SK-N-SH (cell line): ENCODE data around the gene USF3. TPM values are rescaled to one million over a fixed set of nuclear protein-coding genes. Genes with fewer than 3 reads are reported as not detected.

Source experiments
- CTCF ChIA-PET: fragments of 300-600, 350-600 bp; formaldehyde crosslinking; extraction: SDS; loops from one replicate; lab custom pipeline; 2021; lab: Yijun Ruan, JAX
- POLR2A ChIA-PET: fragments of 350-600 bp; sonication (Branson Sonifier 250); formaldehyde crosslinking; extraction: SDS; loops from one replicate; lab custom pipeline; 2020; ENCODE audit warnings: antibody characterized with exemption, inconsistent platforms; lab: Yijun Ruan, JAX
- DNase-seq: peaks from one replicate; pipeline ENCODE4 v3.0.0; 2012
- H2AFZ ChIP-seq: fragments of 200-600 bp; sonication (generic); 2 replicates; pipeline ENCODE4 v1.8.1; 2016; ENCODE audit warnings: antibody characterized with exemption, mild to moderate bottlenecking, low read depth
- H3F3A ChIP-seq: fragments of 200-600 bp; sonication (generic); replicated peaks from 2 replicates; pipeline ENCODE3; 2016; ENCODE audit warnings: antibody characterized with exemption, mild to moderate bottlenecking; ENCODE audit not compliant: insufficient read depth
- H3K27ac ChIP-seq, 2 experiments: fragments of 200-500 bp in 1 of 2; fragments of 200-600 bp in 1 of 2; sonication (Bioruptor generic) in 1 of 2; sonication (generic), shearing (Covaris generic) in 1 of 2; 2 replicates each; pipeline versions ENCODE4 v1.5.1 to v1.6.1; 2014 to 2016; ENCODE audit warnings: low read depth in 2 of 2, inconsistent platforms in 1 of 2, low read length in 1 of 2, mild to moderate bottlenecking in 1 of 2, mixed read lengths in 1 of 2
- H3K27me3 ChIP-seq: fragments of 200-600 bp; sonication (generic), shearing (Covaris generic); 2 replicates; pipeline ENCODE4 v1.6.1; 2016; ENCODE audit warnings: mixed run types; ENCODE audit not compliant: insufficient read depth
- H3K36me3 ChIP-seq, 2 experiments: fragments of 200-500 bp in 1 of 2; fragments of 200-600 bp in 1 of 2; sonication (Bioruptor generic) in 1 of 2; sonication (generic) in 1 of 2; replicated peaks in 1 of 2; 2 replicates each; pipeline versions ENCODE3 to v1.5.1; 2014 to 2016; ENCODE audit warnings: low read length in 1 of 2, mild to moderate bottlenecking in 1 of 2; ENCODE audit not compliant: insufficient read depth in 2 of 2, control insufficient read depth in 1 of 2
- H3K4me1 ChIP-seq, 2 experiments: fragments of 200-500 bp in 1 of 2; fragments of 200-600 bp in 1 of 2; sonication (Bioruptor generic) in 1 of 2; sonication (generic), shearing (Covaris generic) in 1 of 2; 2 replicates each; pipeline versions ENCODE4 v1.5.1 to v1.6.1; 2014 to 2016; ENCODE audit warnings: low read depth in 1 of 2, low read length in 1 of 2, mixed run types in 1 of 2; ENCODE audit not compliant: insufficient read depth in 2 of 2, control insufficient read depth in 1 of 2
- H3K4me2 ChIP-seq: fragments of 200-600 bp; sonication (generic), shearing (Covaris generic); 2 replicates; pipeline ENCODE4 v1.6.1; 2017; ENCODE audit warnings: mixed run types
- H3K4me3 ChIP-seq, 2 experiments: fragments of 200-500 bp in 1 of 2; fragments of 200-600 bp in 1 of 2; sonication (Bioruptor generic) in 1 of 2; sonication (generic), shearing (Covaris generic) in 1 of 2; 2 replicates each; pipeline versions ENCODE4 v1.5.1 to v1.8.1; 2014 to 2016; ENCODE audit warnings: low read depth in 2 of 2, inconsistent platforms in 1 of 2, low read length in 1 of 2, mild to moderate bottlenecking in 1 of 2, mixed read lengths in 1 of 2, moderate library complexity in 1 of 2
- H3K79me2 ChIP-seq: fragments of 200-600 bp; sonication (generic); 2 replicates; pipeline ENCODE4 v1.8.1; 2017; ENCODE audit warnings: mild to moderate bottlenecking; ENCODE audit not compliant: insufficient read depth
- H3K9ac ChIP-seq: fragments of 200-600 bp; sonication (generic); 2 replicates; pipeline ENCODE4 v1.6.1; 2017; ENCODE audit warnings: mixed run types
- H3K9me2 ChIP-seq: fragments of 200-600 bp; sonication (generic); 2 replicates; pipeline ENCODE4 v1.6.1; 2017; ENCODE audit warnings: mixed run types
- H3K9me3 ChIP-seq: fragments of 200-600 bp; sonication (generic); 2 replicates; pipeline ENCODE4 v1.6.1; 2017; ENCODE audit warnings: mixed run types, mild to moderate bottlenecking, moderate library complexity
- H4K20me1 ChIP-seq: fragments of 200-600 bp; sonication (generic); 2 replicates; pipeline ENCODE4 v1.6.1; 2017; ENCODE audit warnings: mild to moderate bottlenecking, mixed run types; ENCODE audit not compliant: insufficient read depth
- EP300 ChIP-seq, 2 experiments: IDR thresholded peaks; 2 replicates each; pipeline versions ENCODE4 v1.4.0 to v1.6.1; 2012; ENCODE audit warnings: borderline replicate concordance in 1 of 2, low read depth in 1 of 2, low read length in 1 of 2
- FOSL2 ChIP-seq: IDR thresholded peaks from 2 replicates; pipeline ENCODE4 v1.4.0; 2012; ENCODE audit warnings: low read depth, mild to moderate bottlenecking, moderate library complexity, borderline replicate concordance
- FOXJ3 ChIP-seq: sonication (generic); formaldehyde crosslinking; IDR thresholded peaks from 2 replicates; pipeline ENCODE4 v1.5.1; 2020; ENCODE audit warnings: mild to moderate bottlenecking, missing genetic modification reagents
- GATA2 ChIP-seq: sonication (generic); formaldehyde crosslinking; IDR thresholded peaks from 2 replicates; pipeline ENCODE4 v1.5.0; 2020; ENCODE audit warnings: mild to moderate bottlenecking, missing genetic modification reagents
- NFIC ChIP-seq: IDR thresholded peaks from 2 replicates; pipeline ENCODE4 v1.4.0; 2012; ENCODE audit warnings: borderline replicate concordance
- NRF1 ChIP-seq: IDR thresholded peaks from 2 replicates; pipeline ENCODE4 v1.6.1; 2012; ENCODE audit warnings: low read depth, mild to moderate bottlenecking, low read length
- POLR2AphosphoS5 ChIP-seq: IDR thresholded peaks from 2 replicates; pipeline ENCODE4 v1.6.1; 2012; ENCODE audit warnings: low read depth, low read length
- RCOR1 ChIP-seq: fragments of 150-350 bp; IDR thresholded peaks from 2 replicates; pipeline ENCODE4 v1.6.1; 2017; ENCODE audit warnings: antibody characterized with exemption, low read length
- REST ChIP-seq: IDR thresholded peaks from 2 replicates; pipeline ENCODE4 v1.6.1; 2012; ENCODE audit warnings: mild to moderate bottlenecking, low read depth, low read length, moderate library complexity
- RFX5 ChIP-seq: IDR thresholded peaks from 2 replicates; pipeline ENCODE4 v1.6.1; 2012; ENCODE audit warnings: mild to moderate bottlenecking, improper control_type of control experiment, low read length
- TCF12 ChIP-seq: IDR thresholded peaks from 2 replicates; pipeline ENCODE4 v1.4.0; 2012
- USF1 ChIP-seq: IDR thresholded peaks from 2 replicates; pipeline ENCODE4 v1.4.0; 2012; ENCODE audit warnings: low read depth, borderline replicate concordance
- WGBS: methylation state at CpG from one replicate; pipeline ENCODE4 v1.1.6; 2017; ENCODE audit warnings: low lambda C conversion rate; 5-methylcytosine and 5-hydroxymethylcytosine counted together
- polyA plus RNA-seq, 3 experiments: library from polyadenylated mRNA; depleted of rRNA; stranded (reverse); fragments of >200 nt; gene quantifications; 2 replicates each; pipeline ENCODE4 v1.2.3, GENCODE V29; 2012
- TF ChIP-seq, protein P1 (sequence below): fragments of 200-600 bp; sonication (generic); IDR thresholded peaks from 2 replicates; pipeline ENCODE4 v1.6.1; 2017; ENCODE audit warnings: antibody characterized with exemption, mild to moderate bottlenecking, moderate library complexity

Gene USF3
- polyA plus RNA-seq, 1 of the 3 experiments (the other 2 are of a cell fraction) = 3.1 TPM

GRCh38 chr3:113730550-113730949 lies 34.1 kb upstream of the USF3 start (continued):
- TF ChIP-seq GATA2 = no peak

- TF ChIP-seq POLR2AphosphoS5 = no peak
- no peak for TF ChIP-seq USF1
- no peak for TF ChIP-seq GATA2
- TF ChIP-seq NFIC = no peak
- TF ChIP-seq REST = no peak
- TF ChIP-seq, all 33 proteins: peak for 0
- no peak for DNase-seq
- CTCF ChIA-PET = interaction anchor here (1.8 to 2.4 kb wide), 2 partner anchors 7 to 17 kb away, joined by 10 to 12 read pairs; partner anchors contain the start of gene NAA50
- Histone ChIP-seq H3K9ac (no peak overlapping the region), H3K4me1 (no peaks in the 10 kb centered on the region; a peak in 1 of 4 replicates), H4K20me1 (peaks cover 48% of the 10 kb centered on the region), H3K27ac (no peak overlapping the region), H3K27me3 (no peaks in the 10 kb centered on the region), H3K9me2 (no peaks in the 10 kb centered on the region), H3K79me2 (peaks cover 100% of the 10 kb centered on the region), H3K4me2 (no peak overlapping the region), H2AFZ (no peak overlapping the region), H3K36me3 (peaks cover 4 to 34% of the 10 kb centered on the region in 2 experiments), H3K4me3 (no peak overlapping the region), H3K9me3 (no peaks in the 10 kb centered on the region), H3F3A (no peaks in the 10 kb centered on the region)
- 97% methylated on average over 2 of the region's 2 CpGs for WGBS
- POLR2A ChIA-PET = no interaction called here
These were observed 32.2 kb upstream of the USF3 start for GRCh38 chr3:113728661-113729060.

GRCh38 chr3:113721636-113722035 lies 25.2 kb upstream of the USF3 start:
- H3K4me3 ChIP-seq = no peak overlapping the region
- H3K27ac ChIP-seq = no peak overlapping the region
- POLR2A ChIA-PET = no interaction called here
- H3K27me3 ChIP-seq = no peaks in the 10 kb centered on the region
- peaks cover 58 to 64% of the 10 kb centered on the region in 2 experiments for H3K36me3 ChIP-seq
- H3K9me3 ChIP-seq = no peaks in the 10 kb centered on the region
- no peaks in the 10 kb centered on the region for H3K9me2 ChIP-seq
- CTCF ChIA-PET = interaction anchor here (1.0 to 3.8 kb wide), 3 partner anchors 15 to 88 kb away, joined by 4 to 16 read pairs (median 10); partner anchors contain the start of gene NAA50
- no peak overlapping the region for H3K9ac ChIP-seq
- DNase-seq = no peak
- peaks cover 0 to 5% of the 10 kb centered on the region in 2 experiments; a peak in 1 of 4 replicates for H3K4me1 ChIP-seq
- H4K20me1 ChIP-seq = no peaks in the 10 kb centered on the region
- H3K4me2 ChIP-seq = no peak overlapping the region
- peaks cover 38% of the 10 kb centered on the region for H3K79me2 ChIP-seq
- H3F3A ChIP-seq = peaks cover 14% of the 10 kb centered on the region
- WGBS = 98% methylated on average over 3 of the region's 3 CpGs
- no peak overlapping the region for H2AFZ ChIP-seq
- TF ChIP-seq EP300 (IDR thresholded peaks at IDR 0.05; ENCODE audit: borderline replicate concordance in 1 of 2, low read depth in 1 of 2, low read length in 1 of 2) (no peak), RFX5 (no peak), FOXJ3 (no peak), TCF12 (no peak), FOSL2 (no peak), REST (no peak), RCOR1 (no peak), NRF1 (no peak)
- TF ChIP-seq, protein P1, sequence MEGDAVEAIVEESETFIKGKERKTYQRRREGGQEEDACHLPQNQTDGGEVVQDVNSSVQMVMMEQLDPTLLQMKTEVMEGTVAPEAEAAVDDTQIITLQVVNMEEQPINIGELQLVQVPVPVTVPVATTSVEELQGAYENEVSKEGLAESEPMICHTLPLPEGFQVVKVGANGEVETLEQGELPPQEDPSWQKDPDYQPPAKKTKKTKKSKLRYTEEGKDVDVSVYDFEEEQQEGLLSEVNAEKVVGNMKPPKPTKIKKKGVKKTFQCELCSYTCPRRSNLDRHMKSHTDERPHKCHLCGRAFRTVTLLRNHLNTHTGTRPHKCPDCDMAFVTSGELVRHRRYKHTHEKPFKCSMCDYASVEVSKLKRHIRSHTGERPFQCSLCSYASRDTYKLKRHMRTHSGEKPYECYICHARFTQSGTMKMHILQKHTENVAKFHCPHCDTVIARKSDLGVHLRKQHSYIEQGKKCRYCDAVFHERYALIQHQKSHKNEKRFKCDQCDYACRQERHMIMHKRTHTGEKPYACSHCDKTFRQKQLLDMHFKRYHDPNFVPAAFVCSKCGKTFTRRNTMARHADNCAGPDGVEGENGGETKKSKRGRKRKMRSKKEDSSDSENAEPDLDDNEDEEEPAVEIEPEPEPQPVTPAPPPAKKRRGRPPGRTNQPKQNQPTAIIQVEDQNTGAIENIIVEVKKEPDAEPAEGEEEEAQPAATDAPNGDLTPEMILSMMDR = no peak
